Mucosa of rectum (tissue), 2 donors: ENCODE data around the gene TAF1C.
A peak's percentile ranks its signal among the peaks of the same experiment; 100 is the strongest.

Source experiments
- H3K27ac ChIP-seq, 2 donors: one replicate each; pipeline ENCODE4 v1.7.0; 2013; ENCODE audit warnings: inconsistent platforms in 2 of 2, low read depth in 2 of 2, low read length in 2 of 2
- H3K27me3 ChIP-seq, 2 donors: one replicate each; pipeline ENCODE4 v1.7.0; 2013; ENCODE audit warnings: low read length in 2 of 2; ENCODE audit not compliant: control insufficient read depth in 2 of 2, insufficient read depth in 2 of 2
- H3K36me3 ChIP-seq, 2 donors: one replicate each; pipeline ENCODE4 v1.7.0; 2013; ENCODE audit warnings: low read length in 2 of 2; ENCODE audit not compliant: control insufficient read depth in 2 of 2, insufficient read depth in 2 of 2
- H3K4me1 ChIP-seq, 2 donors: one replicate each; pipeline ENCODE4 v1.7.0; 2013; ENCODE audit warnings: low read length in 2 of 2, mild to moderate bottlenecking in 1 of 2; ENCODE audit not compliant: control insufficient read depth in 2 of 2, insufficient read depth in 2 of 2
- H3K4me3 ChIP-seq, 2 donors: one replicate each; pipeline ENCODE4 v1.7.0; 2013; ENCODE audit warnings: low read length in 2 of 2
- H3K9ac ChIP-seq, 2 donors: one replicate each; pipeline ENCODE4 v1.7.0; 2013; ENCODE audit warnings: low read length in 2 of 2, low read depth in 1 of 2, mild to moderate bottlenecking in 1 of 2
- H3K9me3 ChIP-seq, 2 donors: one replicate each; pipeline ENCODE4 v1.7.0; 2013; ENCODE audit warnings: low read length in 2 of 2; ENCODE audit not compliant: control insufficient read depth in 2 of 2
- donor health status: healthy.
- donor health status: Normal muscosa, but diverticular disease.

TAF1C gene

DNA sequence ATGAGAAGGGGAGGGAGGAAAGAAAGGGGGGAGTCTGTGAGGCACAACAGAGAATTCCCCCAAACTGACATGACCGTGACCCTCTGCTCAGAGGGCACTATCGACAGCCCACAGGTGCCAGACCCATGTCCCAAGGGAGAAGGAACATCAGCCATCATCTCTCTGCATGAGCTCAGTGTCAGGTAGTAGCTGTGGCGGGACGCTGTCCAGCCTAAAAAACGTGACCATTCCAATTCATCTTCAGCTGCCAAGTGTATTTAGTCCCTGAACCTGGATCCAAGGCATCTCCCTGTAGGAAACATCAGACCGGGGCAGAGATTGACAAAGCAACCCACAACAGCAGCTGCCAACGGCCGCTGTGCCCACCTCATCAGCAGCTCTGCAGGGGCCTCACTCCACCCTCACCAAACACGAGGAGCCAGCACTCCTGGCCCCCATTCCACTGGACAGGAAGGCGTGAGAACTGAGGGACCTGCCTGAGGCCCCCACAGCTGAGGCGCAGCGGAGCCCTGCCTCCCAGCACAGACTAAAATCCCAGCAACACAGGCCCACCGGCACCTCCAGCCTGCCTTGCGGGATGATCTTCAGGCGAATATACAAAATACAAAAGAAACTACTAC, 8.6 kb downstream of the TAF1C start:
- H3K27me3 ChIP-seq, result no peaks in the 10 kb centered on the region
- no peak overlapping the region for H3K27ac ChIP-seq
- H3K36me3 ChIP-seq, result peaks cover 34 to 37% of the 10 kb centered on the region in 2 donors
- H3K9me3 ChIP-seq, result no peaks in the 10 kb centered on the region
- H3K4me3 ChIP-seq, result no peak overlapping the region
- H3K4me1 ChIP-seq, result peaks cover 13 to 20% of the 10 kb centered on the region in 2 donors
- no peak overlapping the region for H3K9ac ChIP-seq

DNA sequence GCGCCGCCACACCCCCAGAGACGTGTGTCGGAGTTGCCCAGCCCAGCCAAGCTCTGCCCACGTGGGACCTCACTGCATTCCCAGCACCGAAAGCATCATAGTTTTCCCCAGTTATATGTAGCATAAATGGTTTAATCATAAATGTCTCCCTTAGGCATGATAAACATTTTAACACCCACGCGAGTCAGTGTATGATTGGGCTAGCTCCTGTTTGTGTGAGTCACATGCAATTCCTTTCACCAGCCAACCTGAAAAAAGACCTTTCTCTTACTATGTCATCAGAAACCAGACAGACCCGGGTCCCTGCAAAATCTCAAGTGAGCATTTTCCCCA, 9.2 kb downstream of the TAF1C start:
- H3K4me1 ChIP-seq, result peaks cover 13 to 20% of the 10 kb centered on the region in 2 donors
- peak overlapping the region in 1 of 2 donors; percentile 28 for H3K27ac ChIP-seq
- H3K9me3 ChIP-seq, result no peaks in the 10 kb centered on the region
- H3K4me3 ChIP-seq, result no peak overlapping the region
- H3K9ac ChIP-seq, result no peak overlapping the region
- peaks cover 28 to 32% of the 10 kb centered on the region in 2 donors for H3K36me3 ChIP-seq
- peaks cover 0 to 2% of the 10 kb centered on the region in 2 donors for H3K27me3 ChIP-seq

- no peak overlapping the region for H3K9ac ChIP-seq
These were observed 10.4 kb downstream of the TAF1C start for GRCh38 chr16:84176192-84177053.

GRCh38 chr16:84175350-84176081, 11.3 kb downstream of the TAF1C start:
- H3K27me3 ChIP-seq, result peaks cover 0 to 5% of the 10 kb centered on the region in 2 donors
- H3K36me3 ChIP-seq, result peaks cover 11 to 15% of the 10 kb centered on the region in 2 donors
- no peaks in the 10 kb centered on the region for H3K9me3 ChIP-seq
- peaks cover 13 to 20% of the 10 kb centered on the region in 2 donors for H3K4me1 ChIP-seq
- H3K9ac ChIP-seq, result no peak overlapping the region
- H3K4me3 ChIP-seq, result no peak overlapping the region
- H3K27ac ChIP-seq, result no peak overlapping the region

More at GRCh38 chr16:84176192-84177053, 10.4 kb downstream of the TAF1C start:
- peaks cover 13 to 20% of the 10 kb centered on the region in 2 donors for H3K4me1 ChIP-seq
- H3K36me3 ChIP-seq, result peaks cover 18 to 20% of the 10 kb centered on the region in 2 donors
- H3K27ac ChIP-seq, result peak overlapping the region in 1 of 2 donors; percentile 58
- peaks cover 0 to 5% of the 10 kb centered on the region in 2 donors for H3K27me3 ChIP-seq
- no peaks in the 10 kb centered on the region for H3K9me3 ChIP-seq
- H3K4me3 ChIP-seq, result no peak overlapping the region

- H3K27ac ChIP-seq, result no peak overlapping the region
- H3K27me3 ChIP-seq, result peaks cover 0 to 5% of the 10 kb centered on the region in 2 donors
- H3K9me3 ChIP-seq, result no peaks in the 10 kb centered on the region
- H3K36me3 ChIP-seq, result peaks cover 8 to 9% of the 10 kb centered on the region in 2 donors
- H3K4me1 ChIP-seq, result peaks cover 13 to 20% of the 10 kb centered on the region in 2 donors
- no peak overlapping the region for H3K4me3 ChIP-seq
- H3K9ac ChIP-seq, result no peak overlapping the region
These were observed 12.5 kb downstream of the TAF1C start for GRCh38 chr16:84174396-84174795.

- Histone ChIP-seq H3K27ac (no peak overlapping the region), H3K36me3 (no peaks in the 10 kb centered on the region), H3K4me3 (no peak overlapping the region), H3K9ac (no peak overlapping the region), H3K9me3 (no peaks in the 10 kb centered on the region), H3K4me1 (no peaks in the 10 kb centered on the region), H3K27me3 (peaks cover 0 to 5% of the 10 kb centered on the region in 2 donors)
These were observed 17.0 kb downstream of the TAF1C start for GRCh38 chr16:84169765-84170310.

DNA sequence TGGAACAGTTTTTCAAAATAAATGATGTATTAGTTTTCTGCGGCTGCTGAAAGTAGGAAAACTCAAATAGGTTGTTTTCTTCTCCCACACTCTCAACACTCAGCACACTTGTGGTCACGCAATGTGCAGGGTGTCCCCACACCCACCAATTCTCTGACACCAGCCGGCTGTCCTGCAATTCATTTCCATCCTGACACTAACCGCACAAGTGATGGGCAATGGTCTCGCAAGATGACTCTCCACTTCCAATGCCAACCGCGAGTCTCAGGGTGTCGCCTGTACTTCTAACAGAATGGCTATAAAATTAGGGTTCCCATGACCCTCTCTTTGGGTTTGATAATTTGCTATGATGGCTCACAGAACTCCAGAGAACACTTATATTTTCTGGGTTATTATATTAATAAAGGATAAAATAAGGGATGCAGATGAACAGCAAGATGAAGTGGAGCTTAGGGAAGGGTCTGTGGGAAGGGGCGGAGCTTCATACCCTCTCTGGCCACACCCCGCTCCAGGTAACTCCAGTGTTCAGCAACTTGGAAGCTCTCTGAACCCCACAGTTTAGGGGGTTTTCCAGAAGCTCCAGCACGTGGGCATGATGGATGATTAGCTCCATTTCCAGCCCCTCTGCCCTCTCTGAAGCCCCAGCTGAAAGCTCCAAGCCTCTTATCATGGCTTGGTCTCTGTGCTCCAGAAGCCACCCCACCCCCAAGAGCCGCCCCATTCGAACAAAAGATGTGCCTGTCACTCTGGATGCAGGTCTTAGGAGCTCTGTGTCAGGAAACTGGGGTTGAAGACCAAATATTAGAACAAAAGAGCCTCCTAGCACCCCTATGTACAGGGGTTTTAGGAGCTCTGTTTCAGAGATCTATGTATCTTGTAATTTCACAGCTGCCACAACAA, 19.8 kb downstream of the TAF1C start:
- no peak overlapping the region for H3K27ac ChIP-seq
- H3K9ac ChIP-seq, result no peak overlapping the region
- no peak overlapping the region for H3K4me3 ChIP-seq
- H3K9me3 ChIP-seq, result no peaks in the 10 kb centered on the region
- H3K4me1 ChIP-seq, result no peaks in the 10 kb centered on the region
- no peaks in the 10 kb centered on the region for H3K36me3 ChIP-seq
- peaks cover 0 to 2% of the 10 kb centered on the region in 2 donors for H3K27me3 ChIP-seq

GRCh38 chr16:84165746-84166145, 21.1 kb downstream of the TAF1C start:
- Histone ChIP-seq H3K9me3 (no peaks in the 10 kb centered on the region), H3K36me3 (no peaks in the 10 kb centered on the region), H3K4me3 (no peak overlapping the region), H3K27me3 (peaks cover 0 to 7% of the 10 kb centered on the region in 2 donors), H3K9ac (no peak overlapping the region), H3K4me1 (no peaks in the 10 kb centered on the region), H3K27ac (no peak overlapping the region)

- Histone ChIP-seq H3K27me3 (peaks cover 2 to 10% of the 10 kb centered on the region in 2 donors), H3K27ac (no peak overlapping the region), H3K36me3 (no peaks in the 10 kb centered on the region), H3K4me1 (no peaks in the 10 kb centered on the region), H3K9me3 (no peaks in the 10 kb centered on the region), H3K9ac (no peak overlapping the region), H3K4me3 (no peak overlapping the region)
These were observed 25.1 kb downstream of the TAF1C start for GRCh38 chr16:84161801-84162200.
